T-helper 2 cell treated with Interferon-gamma antibody and Interleukin-4, amounts not matched to agents 5 μg/mL and 100 μg/mL, for 36 hours (primary cell): ENCODE data around the gene NAT10.

Source experiments
- DNase-seq: peaks from one replicate; pipeline ENCODE4 v3.0.0; 2021; ENCODE audit warnings: low spot score
- H3K27ac Mint-ChIP-seq: one replicate; pipeline ENCODE4 v1.8.0; 2021; ENCODE audit warnings: mild to moderate bottlenecking, mixed read lengths
- H3K27me3 Mint-ChIP-seq: one replicate; pipeline ENCODE4 v1.8.0; 2021; ENCODE audit warnings: low read depth, mixed read lengths
- H3K36me3 Mint-ChIP-seq: one replicate; pipeline ENCODE4 v1.8.0; 2021; ENCODE audit warnings: low read depth, mixed read lengths
- H3K4me1 Mint-ChIP-seq: one replicate; pipeline ENCODE4 v1.8.0; 2021; ENCODE audit warnings: low read depth, mixed read lengths
- H3K4me3 Mint-ChIP-seq: one replicate; pipeline ENCODE4 v1.8.0; 2022; ENCODE audit warnings: mild to moderate bottlenecking, moderate library complexity, mixed read lengths
- H3K9me3 Mint-ChIP-seq: one replicate; pipeline ENCODE4 v1.8.0; 2021; ENCODE audit warnings: mixed read lengths

Gene NAT10

DNA sequence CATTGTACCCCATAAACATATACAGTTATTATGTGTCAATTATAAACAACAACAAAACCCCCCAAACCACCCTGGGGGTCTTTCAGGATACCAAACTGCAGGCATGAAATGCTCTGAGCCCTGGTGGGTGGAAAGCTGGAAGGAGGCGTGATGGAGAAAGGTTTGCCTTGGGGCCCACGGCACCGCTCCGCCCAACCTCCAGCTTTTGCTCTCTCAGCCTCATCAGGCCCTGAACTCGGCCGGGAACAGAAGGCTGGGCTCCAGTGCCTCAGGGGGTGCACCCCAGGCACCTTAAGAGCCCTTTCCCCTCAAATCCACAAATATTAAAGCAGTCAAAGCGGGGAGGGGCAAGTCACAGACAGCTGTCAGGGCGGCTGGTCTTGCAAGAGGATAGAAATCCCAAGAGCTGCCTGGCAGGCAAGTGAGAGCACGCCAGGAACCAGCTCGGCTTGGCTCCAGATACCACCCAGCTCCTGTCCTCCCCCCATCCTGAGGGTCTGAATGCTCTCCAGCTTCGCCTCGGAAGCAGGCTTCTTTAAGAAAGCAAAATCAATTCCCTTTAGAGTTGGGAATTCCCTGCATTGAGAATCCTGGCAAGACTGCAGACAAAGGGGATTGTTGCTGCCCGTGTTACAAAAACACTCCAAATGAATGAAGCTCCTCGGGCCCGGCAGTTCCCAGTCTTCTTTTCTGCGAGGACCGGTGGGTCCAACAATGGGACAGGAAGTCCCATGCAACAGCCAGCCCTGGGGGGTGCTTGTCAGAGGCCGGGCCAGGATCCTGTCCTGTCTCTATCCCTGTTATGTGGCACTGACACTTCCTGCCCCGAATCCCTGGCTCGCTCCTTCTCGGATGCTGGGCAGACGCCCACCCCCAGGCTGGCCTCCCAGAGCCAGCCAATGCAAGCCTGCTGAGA is 80.8 kb downstream of the NAT10 start:
- H3K36me3 Mint-ChIP-seq = no peaks in the 10 kb centered on the region
- H3K27ac Mint-ChIP-seq = no peak overlapping the region
- no peak for DNase-seq
- H3K4me3 Mint-ChIP-seq = no peak overlapping the region
- H3K4me1 Mint-ChIP-seq = peaks cover 6% of the 10 kb centered on the region
- peaks cover 4% of the 10 kb centered on the region for H3K27me3 Mint-ChIP-seq
- H3K9me3 Mint-ChIP-seq = no peaks in the 10 kb centered on the region

DNA sequence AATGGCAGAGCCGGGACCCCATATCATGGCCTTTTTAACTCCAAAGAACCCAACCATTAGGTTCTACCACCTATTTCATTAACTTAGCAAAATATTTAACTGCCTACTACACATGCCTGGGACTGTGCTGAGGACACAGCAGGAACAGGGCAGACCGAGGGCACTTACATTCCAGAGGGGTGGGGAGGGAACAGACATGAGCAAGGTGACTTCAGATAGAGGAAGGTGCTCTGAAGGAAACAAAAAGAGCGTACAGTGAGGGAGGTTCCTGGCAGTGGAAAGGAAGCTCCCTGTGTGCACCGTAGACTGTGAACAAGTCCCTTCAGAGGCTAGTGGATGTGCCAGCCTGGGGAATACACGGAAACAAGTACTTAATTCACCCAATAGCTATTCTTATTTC is 82.8 kb downstream of the NAT10 start:
- DNase-seq = no peak
- peaks cover 12% of the 10 kb centered on the region for H3K4me1 Mint-ChIP-seq
- peaks cover 4% of the 10 kb centered on the region for H3K27me3 Mint-ChIP-seq
- no peaks in the 10 kb centered on the region for H3K9me3 Mint-ChIP-seq
- no peak overlapping the region for H3K4me3 Mint-ChIP-seq
- H3K36me3 Mint-ChIP-seq = no peaks in the 10 kb centered on the region
- H3K27ac Mint-ChIP-seq = no peak overlapping the region

DNA sequence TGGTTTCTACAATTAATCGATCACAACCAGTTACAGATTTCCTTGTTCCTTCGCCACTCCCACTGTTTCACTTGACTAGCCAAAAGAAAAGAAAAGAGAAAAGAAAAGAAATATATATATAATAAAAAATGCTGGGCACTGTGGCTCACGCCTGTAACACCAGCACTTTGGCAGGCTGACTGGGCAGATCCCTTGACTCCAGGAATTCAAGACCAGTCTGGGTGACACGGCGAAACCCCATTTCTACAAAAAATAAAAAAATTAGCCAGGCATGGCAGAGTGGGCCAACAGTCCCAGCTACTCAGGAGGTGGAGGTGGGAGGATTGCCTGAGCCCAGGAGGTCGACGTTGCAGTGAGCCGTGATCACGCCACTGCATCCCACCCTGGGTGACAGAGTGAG is 83.8 kb downstream of the NAT10 start:
- no peak overlapping the region for H3K4me3 Mint-ChIP-seq
- no peak overlapping the region for H3K27ac Mint-ChIP-seq
- no peaks in the 10 kb centered on the region for H3K36me3 Mint-ChIP-seq
- H3K27me3 Mint-ChIP-seq = peaks cover 4% of the 10 kb centered on the region
- DNase-seq = no peak
- peaks cover 14% of the 10 kb centered on the region for H3K4me1 Mint-ChIP-seq
- no peaks in the 10 kb centered on the region for H3K9me3 Mint-ChIP-seq

DNA sequence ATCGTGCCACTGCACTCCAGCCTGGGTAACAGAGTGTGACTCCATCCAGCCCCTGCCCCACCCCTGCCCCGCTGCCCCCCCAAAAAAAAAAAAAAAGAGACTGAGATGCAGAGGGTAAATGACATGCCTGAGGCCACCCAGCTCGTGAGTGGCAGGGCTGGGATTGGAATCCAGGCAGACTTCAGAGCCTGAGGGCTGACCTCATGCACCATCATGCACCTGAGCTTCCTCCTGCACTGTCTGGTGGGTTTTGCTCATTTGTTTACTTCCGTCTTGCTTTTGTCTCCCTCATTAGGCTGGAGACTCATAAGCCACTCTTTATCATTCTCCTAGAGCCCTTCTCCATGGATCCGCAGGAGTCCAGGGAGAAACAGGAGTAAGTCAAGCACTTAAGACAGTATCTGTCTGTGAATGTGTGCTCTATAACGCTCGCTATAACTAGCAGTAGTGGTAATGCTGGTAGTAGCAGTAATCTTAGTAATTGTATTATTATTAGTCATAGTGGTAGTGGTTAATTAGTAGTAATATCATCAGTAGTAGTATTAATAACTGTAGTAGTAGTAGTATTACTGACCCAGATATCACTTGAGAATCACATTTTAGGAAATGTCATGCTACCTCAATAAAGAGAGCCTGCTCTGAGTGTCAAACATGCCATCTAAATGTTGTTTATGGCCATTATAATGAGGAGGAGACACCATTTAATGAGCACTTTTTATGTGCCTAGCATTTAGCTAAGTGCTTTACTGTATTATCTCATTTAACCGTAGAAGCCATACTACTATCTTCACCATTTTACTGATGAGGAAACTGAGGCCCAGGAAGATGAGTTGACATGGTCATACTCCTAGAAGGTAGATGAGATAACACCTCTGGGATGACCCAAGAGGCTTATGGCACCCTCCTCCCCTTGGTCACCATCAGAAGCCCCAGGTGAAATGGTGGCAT is 85.0 kb downstream of the NAT10 start:
- peaks cover 10% of the 10 kb centered on the region for H3K4me1 Mint-ChIP-seq
- peaks cover 4% of the 10 kb centered on the region for H3K27me3 Mint-ChIP-seq
- no peaks in the 10 kb centered on the region for H3K9me3 Mint-ChIP-seq
- DNase-seq = no peak
- no peaks in the 10 kb centered on the region for H3K36me3 Mint-ChIP-seq
- no peak overlapping the region for H3K4me3 Mint-ChIP-seq
- H3K27ac Mint-ChIP-seq = no peak overlapping the region

DNA sequence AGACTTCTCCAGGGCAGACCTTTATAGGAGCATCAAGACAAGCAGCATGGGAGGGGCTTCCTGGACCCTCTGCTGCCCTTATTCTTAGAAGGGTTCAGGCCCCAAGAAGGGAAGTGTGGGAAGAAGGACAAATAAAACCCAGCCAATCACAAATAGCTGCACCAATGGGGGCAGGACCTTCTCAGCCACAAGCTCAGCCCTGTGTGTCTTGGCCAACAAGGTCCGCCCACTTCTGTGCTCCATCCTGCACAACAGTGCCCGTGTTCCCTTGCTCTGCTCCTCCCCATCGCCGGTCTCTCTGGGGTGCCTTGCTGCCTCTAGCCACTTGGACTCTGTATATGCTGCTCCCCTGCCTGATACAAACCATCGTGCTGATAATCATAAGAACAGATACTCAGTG is 86.1 kb downstream of the NAT10 start:
- H3K27me3 Mint-ChIP-seq = peaks cover 4% of the 10 kb centered on the region
- H3K4me3 Mint-ChIP-seq = no peak overlapping the region
- peaks cover 10% of the 10 kb centered on the region for H3K4me1 Mint-ChIP-seq
- DNase-seq = no peak
- no peaks in the 10 kb centered on the region for H3K9me3 Mint-ChIP-seq
- no peak overlapping the region for H3K27ac Mint-ChIP-seq
- H3K36me3 Mint-ChIP-seq = no peaks in the 10 kb centered on the region

DNA sequence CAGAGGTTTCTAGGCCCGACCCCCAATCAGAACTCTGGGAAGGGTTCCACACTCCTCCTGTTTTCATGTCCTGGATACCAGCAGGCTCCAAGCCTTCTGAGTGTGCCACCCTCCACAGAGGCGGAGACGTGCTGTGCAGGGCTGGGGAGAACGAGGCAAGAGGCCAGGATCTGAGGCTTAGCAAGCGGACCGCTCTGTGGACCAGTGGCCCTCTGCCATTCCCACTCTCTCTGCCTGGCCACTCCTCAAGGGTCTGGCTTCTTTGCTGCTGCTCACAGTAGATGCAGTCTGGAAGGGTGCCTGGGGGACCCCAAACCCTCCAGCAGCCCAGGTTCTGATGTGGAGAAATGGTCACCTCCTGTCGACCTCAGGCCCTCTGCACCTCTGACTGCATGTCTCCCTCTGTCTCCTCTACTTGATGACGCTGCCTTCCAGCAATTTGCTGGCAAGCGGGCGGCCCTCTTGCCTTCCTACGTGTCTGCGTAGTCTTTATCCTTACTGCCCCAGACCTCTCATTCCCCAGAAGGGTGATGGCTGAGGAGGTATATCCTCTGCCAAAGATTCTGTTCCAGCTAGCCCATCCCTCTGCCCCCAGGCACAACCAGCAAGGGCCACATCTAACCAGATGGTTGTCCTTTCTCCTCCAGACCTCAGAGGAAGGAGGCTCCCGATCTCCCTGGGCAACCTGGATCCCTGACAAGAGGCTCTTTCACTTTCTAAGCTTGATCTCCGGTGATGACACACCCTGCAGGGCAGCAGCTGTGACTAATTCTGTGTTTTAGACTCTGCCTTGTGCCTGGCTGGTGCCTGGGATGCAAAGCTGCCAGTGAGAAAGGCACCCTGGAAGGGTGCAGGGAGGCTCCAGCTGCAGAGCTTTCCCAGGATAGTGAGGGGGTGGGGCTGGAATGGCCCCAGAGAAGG is 87.3 kb downstream of the NAT10 start:
- H3K4me1 Mint-ChIP-seq = peaks cover 17% of the 10 kb centered on the region
- H3K9me3 Mint-ChIP-seq = no peaks in the 10 kb centered on the region
- DNase-seq = no peak
- H3K27ac Mint-ChIP-seq = peak overlapping the region; percentile 38
- H3K27me3 Mint-ChIP-seq = peaks cover 4% of the 10 kb centered on the region
- peaks cover 2% of the 10 kb centered on the region for H3K36me3 Mint-ChIP-seq
- no peak overlapping the region for H3K4me3 Mint-ChIP-seq

DNA sequence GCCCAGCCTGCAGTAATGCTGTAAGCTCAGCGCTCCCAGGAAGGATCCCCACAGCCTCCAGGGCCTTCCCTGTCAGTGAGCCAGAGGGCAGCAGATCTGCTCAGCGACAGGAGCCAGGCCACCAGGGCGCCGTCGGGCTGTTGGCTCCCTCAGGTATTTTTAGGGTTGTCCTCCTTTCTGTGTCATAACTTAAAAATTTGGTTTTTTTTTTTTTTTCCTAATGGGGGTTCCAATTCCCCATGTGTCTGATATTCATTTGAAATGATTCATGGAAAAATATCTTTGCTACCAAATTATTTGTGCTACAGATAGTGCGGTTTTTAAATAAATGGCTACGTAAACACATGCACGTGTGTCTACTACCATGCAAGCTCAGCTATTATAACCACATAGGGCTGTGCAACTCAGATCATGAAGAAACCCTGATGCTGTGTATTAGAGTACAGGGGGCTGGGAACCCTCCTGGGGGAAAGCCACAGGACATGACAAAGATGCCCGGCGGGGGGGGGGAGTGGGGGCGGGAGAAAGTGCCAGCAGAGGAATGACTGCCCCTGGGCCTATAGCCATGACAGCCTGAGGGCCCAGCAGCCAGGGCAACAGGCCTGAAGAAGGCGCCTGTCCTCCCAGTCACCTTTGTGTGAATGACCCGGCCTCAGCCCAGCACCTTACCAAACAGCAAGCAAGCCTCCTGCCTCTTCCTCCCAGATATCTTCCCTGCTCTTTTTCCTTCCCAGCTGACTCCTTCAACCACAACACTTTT is 89.3 kb downstream of the NAT10 start:
- Mint-ChIP-seq H3K36me3 (peaks cover 2% of the 10 kb centered on the region), H3K4me1 (peaks cover 34% of the 10 kb centered on the region), H3K27ac (no peak overlapping the region), H3K9me3 (no peaks in the 10 kb centered on the region), H3K4me3 (no peak overlapping the region), H3K27me3 (no peaks in the 10 kb centered on the region)
- no peak for DNase-seq
